ENCODE results near the gene FBXO5.
"Not testable (repeated sequence)": the region's sequence is repeated elsewhere in the genome, so short reads cannot be mapped to it uniquely, and the experiment has no call there.

The FBXO5 gene

DNA sequence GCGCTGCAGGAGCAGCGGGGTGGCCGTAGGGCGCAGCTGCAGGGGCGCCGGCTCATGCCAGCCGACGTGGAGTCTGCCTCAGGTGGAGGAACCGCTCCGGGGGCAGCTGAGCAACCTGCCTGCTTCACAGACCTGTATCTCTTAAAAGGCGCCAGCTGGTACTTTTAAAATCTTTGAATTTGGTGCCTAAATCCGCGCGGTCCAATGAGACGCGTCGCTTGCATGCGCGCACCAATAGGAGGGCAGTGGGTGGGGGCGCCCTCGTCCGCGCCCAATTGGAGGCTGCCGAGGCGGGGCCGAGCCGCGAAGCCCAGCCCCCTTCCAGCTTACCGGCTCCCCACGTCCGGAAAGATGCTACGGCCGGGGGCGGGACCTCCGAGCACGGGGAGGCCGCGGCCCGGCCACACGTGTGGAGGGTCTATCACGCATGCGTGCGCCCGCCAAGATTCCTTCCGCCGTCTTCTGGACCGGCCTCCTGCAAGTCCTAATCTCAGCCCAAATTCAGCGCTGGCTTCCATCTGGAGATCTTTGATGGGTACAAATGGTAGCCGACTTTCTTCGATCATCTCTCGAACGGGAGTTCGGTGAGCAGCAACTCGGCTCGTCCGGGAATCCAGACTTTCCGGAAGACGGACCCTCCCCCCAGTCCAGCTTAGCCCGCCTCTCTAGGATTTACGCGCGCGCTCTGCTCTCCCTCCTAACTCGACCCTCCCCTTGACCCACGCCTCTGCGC lies at the start of gene FBXO5:
TSS of gene FBXO5 (minus strand) at position 138 of the 733 bp plus-strand sequence. CDS start at position 56, 82 bp downstream.
- peak; percentile 95 for DNase-seq (ENCODE audit: low spot score)

GRCh38 chr6:153032255-153032882 lies 49.5 kb upstream of the FBXO5 start:
- no peak for DNase-seq (ENCODE audit: low spot score)

- DNase-seq (ENCODE audit: low spot score), result no peak
These were observed 48.6 kb upstream of the FBXO5 start for GRCh38 chr6:153031335-153031955.

DNA sequence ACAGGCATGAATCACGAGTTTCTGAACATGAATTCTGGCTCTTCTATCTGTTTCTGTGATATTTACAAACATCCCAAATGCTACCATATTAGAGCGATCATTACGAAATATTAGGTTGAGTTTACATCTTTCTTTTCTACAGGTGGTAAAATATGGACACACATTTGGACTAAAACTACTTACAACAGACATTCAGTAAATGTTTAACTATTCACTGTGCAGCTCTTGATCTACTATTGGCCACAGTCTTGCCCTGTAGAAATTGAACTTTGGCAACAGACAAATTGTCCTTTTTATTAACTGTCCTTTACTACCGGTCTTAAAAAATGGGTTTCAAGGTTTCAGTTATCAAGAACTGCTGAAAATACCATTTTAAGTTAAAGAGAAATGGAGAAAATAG lies 46.1 kb upstream of the FBXO5 start:
- peak; percentile 11 for DNase-seq (ENCODE audit: low spot score)

GRCh38 chr6:153028286-153028685 lies 45.4 kb upstream of the FBXO5 start:
- DNase-seq (ENCODE audit: low spot score), result no peak

- DNase-seq (ENCODE audit: low spot score), result no peak
These were observed 44.6 kb upstream of the FBXO5 start for GRCh38 chr6:153027480-153027879.

GRCh38 chr6:153024709-153025017 lies 41.8 kb upstream of the FBXO5 start:
- no peak for DNase-seq (ENCODE audit: low spot score)

GRCh38 chr6:153023977-153024708 lies 41.3 kb upstream of the FBXO5 start:
- peak; percentile 62 for DNase-seq (ENCODE audit: low spot score)

DNA sequence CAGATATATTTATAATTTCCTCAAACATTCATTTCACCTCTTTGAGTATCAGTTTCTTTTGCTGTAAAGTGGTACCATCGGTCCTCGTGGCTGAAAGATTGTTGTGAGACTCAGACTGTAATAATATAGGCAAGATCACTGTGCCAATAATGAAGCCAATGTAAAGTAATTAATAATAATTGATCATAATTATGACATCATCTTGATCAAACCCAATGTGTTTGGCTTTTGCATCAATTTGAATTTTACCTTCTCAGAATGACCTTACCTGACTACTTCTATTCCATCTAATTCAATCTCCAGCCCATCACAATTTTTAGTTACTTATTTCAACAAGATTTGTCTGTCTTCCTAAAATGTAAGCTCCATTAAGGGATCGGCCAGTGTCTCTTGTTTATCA lies 35.5 kb upstream of the FBXO5 start:
- DNase-seq (ENCODE audit: low spot score), result no peak

GRCh38 chr6:153016846-153017245 lies 34.0 kb upstream of the FBXO5 start:
- DNase-seq (ENCODE audit: low spot score), result no peak

DNA sequence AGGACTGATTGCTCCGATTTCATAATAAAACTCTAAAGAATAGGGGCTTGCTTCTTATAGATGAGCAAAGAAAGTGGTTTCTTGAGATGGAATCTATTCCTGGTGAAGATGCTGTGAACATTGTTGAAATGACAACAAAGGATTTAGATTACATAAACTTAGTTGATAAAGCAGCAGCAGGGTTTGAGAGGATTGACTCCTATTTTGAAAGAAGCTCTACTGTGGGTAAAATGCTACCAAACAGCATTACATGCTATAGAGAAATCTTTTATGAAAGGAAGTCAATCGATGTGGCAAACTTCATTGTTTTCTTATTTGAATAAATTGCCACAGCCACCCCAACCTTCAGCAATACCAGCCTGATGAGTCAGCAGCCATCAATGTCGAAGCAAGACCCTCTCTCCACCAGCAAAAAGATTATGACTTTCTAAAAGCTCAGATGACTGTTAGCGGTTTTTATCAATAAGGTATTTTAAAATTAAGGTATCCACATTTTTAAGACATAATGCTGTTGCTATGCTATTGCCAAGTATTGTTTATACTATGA lies 32.3 kb upstream of the FBXO5 start:
- no peak for DNase-seq (ENCODE audit: low spot score)

GRCh38 chr6:153013438-153013837 lies 30.6 kb upstream of the FBXO5 start:
- DNase-seq (ENCODE audit: low spot score), result no peak

- DNase-seq (ENCODE audit: low spot score), result no peak
These were observed 30.0 kb upstream of the FBXO5 start for GRCh38 chr6:153012856-153013255.

DNA sequence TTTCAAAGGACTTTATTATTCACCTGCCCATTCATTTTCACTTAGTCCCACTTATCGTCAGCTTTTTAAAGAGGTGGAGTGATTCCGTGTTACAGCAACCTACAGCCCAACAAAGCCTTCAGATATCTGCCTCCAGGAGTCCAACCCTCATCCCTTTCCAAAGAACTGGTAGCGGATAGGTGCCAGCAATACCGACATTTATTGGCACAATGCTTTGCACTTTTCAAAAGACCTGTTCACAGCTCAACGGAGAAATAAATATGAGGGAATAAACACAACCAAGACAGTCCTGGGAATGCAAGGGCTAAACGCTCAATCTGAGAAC lies 20.5 kb upstream of the FBXO5 start:
- DNase-seq (ENCODE audit: low spot score), result no peak

GRCh38 chr6:153002613-153003365 lies 19.9 kb upstream of the FBXO5 start, which contains the start of gene MTRF1L:
TSS of gene MTRF1L (minus strand) at chr6:153002709. CDS start at chr6:153002685, 24 bp downstream.
- DNase-seq (ENCODE audit: low spot score), result peak; percentile 78

DNA sequence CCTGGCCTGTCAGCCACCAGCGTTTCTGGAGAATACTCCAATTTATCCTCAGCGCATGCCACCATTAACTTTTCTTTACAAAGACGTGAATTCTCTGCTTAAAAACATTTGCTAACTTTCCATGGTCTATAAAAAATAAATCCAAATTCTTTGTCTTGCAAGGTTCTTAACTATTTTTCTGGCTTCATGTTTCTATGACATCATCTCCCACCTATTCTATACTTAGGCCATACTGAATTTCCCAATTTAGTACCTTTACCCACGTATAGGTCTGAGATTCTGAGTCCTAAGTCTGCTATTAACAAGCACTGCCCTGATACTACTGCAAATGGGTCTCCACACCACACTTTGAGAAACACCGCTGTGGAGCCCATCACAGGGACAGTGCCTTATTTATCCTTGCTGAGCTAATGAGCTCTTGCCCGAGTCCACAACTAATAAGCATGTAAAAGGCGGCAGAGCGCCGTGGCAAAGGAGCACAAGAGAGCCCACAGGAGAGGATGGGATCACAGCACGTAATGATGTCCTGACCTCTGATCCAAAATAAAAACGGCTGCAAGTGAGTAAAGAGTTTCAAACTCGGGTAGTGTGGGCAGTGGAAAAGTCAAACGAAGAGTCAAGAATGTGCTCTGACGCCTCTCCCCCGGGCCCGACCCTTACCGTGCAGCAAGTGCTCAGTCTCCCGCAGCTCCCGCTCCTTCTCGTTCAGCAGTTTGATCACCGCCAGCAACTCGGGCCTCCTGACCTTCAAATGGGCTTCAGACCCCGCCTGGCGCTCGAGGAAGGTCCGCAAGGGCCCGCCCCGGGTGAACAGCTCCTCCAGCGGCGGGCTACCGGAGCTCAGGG lies 19.1 kb upstream of the FBXO5 start:
- DNase-seq (ENCODE audit: low spot score), result no peak

DNA sequence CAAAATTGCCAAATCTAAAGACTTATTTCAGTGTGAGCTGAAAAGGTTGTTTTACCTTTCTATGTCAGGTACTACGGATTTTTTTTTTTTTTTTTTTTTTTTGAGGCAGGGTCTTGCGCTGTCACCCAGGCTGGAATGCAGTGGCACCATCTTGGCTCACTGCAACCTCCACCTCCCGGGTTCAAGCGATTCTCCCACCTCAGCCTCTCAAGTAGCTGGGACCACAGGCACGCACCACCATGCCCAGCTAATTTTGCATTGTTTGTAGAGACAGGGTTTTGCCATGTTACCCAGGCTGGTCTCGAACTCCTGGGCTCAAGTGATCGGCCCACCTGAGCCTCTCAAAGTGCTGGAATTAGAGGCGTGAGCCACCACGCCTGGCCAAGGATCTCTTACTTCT lies 17.9 kb upstream of the FBXO5 start:
- not testable (repeated sequence) for DNase-seq (ENCODE audit: low spot score)

DNA sequence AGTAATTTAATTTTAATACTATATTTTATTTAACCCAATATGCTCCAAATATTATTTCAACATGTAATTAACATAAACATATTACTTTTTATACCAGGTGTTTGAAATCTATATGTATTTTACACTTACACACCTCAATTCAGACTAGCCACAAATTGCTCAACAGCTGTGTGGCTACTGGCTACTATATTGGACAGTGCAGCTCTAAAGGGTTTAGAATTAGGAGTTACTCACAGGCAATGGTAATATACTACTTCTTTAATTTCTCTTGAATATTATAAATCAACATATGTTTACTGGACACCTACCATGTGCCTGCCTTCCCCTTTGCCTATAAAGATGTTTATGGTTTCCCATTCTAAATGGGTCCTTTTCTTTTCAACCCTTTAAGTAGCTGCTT lies 17.4 kb upstream of the FBXO5 start:
- no peak for DNase-seq (ENCODE audit: low spot score)

- not testable (repeated sequence) for DNase-seq (ENCODE audit: low spot score)
These were observed 16.7 kb upstream of the FBXO5 start for GRCh38 chr6:152999538-152999937.

GRCh38 chr6:152993847-152994246 lies 11.0 kb upstream of the FBXO5 start:
- no peak for DNase-seq (ENCODE audit: low spot score)

- no peak for DNase-seq (ENCODE audit: low spot score)
These were observed 10.6 kb upstream of the FBXO5 start for GRCh38 chr6:152993431-152993830.
